ENCODE results near the gene RREB1. TPM values are rescaled to one million over a fixed set of nuclear protein-coding genes. Genes with fewer than 3 reads are reported as not detected.

RREB1 gene
- total RNA-seq, 1 donor from 2014 or later: 29.3 TPM

DNA sequence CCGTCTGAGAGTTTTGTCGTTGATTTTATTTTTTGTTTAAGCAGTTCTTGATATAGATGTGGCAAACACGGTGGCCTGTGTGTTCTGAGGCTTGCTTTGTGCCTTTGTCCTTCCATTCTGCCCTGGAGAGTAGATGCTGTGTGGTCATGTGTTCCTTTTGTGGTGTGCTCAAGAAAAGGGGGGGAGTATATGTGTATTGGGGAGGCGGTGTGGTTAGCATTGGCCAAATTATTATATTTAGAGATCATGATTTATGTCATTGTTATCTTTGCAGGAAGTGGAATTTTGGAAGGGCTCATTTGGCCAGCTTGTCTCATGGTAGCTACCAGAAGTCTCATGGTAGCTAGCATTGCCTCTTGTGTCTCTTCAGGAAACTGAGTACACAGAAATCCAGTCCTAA lies 16.4 kb downstream of the RREB1 start:
- DNase-seq (ENCODE audit: low read depth): no peak
- Histone ChIP-seq H3K4me3 (ENCODE audit: low read depth, low read length) (no peak overlapping the region), H3K27me3 (ENCODE audit: control insufficient read depth, insufficient read depth, low read length) (no peaks in the 10 kb centered on the region), H3K36me3 (ENCODE audit: control insufficient read depth, insufficient read depth, low read length) (no peaks in the 10 kb centered on the region)
- no peak for TF ChIP-seq CTCF (IDR thresholded peaks at IDR 0.05; ENCODE audit: insufficient read depth, low read length, poor library complexity, severe bottlenecking)

DNA sequence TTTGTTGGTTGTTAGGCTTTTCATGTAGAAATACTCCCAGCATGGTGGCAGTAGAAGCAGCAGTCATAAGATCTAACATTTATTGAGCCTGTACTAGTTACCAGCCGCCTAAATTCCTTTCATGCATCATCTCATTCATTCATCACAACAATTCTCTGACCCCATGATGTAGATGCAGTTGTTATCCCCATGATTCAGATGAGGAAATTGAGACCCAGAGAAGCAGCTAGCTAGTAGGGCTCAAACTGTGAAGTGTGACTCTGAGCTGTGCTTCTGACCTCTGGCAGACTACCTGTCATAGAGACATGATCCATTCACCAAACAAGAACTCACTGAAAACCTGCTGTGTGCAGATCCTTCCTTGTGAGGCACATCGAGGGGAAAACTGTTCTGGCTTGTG lies 16.9 kb downstream of the RREB1 start:
- DNase-seq (ENCODE audit: low read depth): no peak
- no peak for TF ChIP-seq CTCF (IDR thresholded peaks at IDR 0.05; ENCODE audit: insufficient read depth, low read length, poor library complexity, severe bottlenecking)
- Histone ChIP-seq H3K36me3 (ENCODE audit: control insufficient read depth, insufficient read depth, low read length) (no peaks in the 10 kb centered on the region), H3K4me3 (ENCODE audit: low read depth, low read length) (no peak overlapping the region), H3K27me3 (ENCODE audit: control insufficient read depth, insufficient read depth, low read length) (no peaks in the 10 kb centered on the region)

DNA sequence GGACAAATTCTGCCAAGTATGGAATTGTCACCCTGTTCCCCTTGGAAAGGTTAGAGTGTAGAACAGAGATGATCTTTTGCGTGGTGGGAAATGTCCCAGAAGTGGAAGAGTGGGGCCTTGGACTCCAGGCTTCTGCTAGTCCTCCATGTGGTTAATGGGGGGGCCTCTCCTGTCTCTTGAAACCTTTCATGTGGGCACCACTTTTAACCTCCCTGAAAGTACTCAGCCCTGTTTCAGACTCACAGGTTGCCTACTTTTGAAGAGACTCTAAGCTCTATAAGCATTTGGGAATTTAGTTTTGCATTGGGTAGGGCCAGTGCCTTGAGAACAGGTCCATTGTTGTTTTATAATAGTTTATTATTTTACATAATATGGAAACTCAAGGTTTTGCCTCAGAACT lies 17.5 kb downstream of the RREB1 start:
- DNase-seq (ENCODE audit: low read depth): no peak
- no peak for TF ChIP-seq CTCF (IDR thresholded peaks at IDR 0.05; ENCODE audit: insufficient read depth, low read length, poor library complexity, severe bottlenecking)
- no peak overlapping the region for H3K4me3 ChIP-seq (ENCODE audit: low read depth, low read length)
- H3K27me3 ChIP-seq (ENCODE audit: control insufficient read depth, insufficient read depth, low read length): no peaks in the 10 kb centered on the region
- no peaks in the 10 kb centered on the region for H3K36me3 ChIP-seq (ENCODE audit: control insufficient read depth, insufficient read depth, low read length)

DNA sequence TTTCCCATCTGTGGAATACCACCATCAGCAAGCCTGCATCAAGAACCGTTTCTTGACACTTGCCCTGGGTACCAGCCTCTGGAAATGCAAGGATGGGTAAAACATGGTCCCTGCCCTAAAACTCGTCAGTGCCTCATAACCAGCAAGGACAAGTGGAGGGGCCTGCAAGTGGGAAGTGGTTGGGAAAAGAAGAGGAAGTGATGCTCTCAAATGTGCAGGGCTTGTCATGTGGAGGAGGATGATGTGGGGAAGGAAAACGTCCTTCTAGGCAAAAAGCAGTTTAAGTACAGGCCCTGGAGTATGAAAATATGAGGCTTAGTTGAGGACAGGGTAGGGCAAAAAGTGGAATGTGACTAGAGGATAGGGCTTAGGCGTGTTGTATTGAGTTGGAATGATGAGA lies 19.0 kb downstream of the RREB1 start:
- no peak overlapping the region for H3K4me3 ChIP-seq (ENCODE audit: low read depth, low read length)
- H3K27me3 ChIP-seq (ENCODE audit: control insufficient read depth, insufficient read depth, low read length): no peaks in the 10 kb centered on the region
- H3K36me3 ChIP-seq (ENCODE audit: control insufficient read depth, insufficient read depth, low read length): no peaks in the 10 kb centered on the region
- DNase-seq (ENCODE audit: low read depth): no peak
- no peak for TF ChIP-seq CTCF (IDR thresholded peaks at IDR 0.05; ENCODE audit: insufficient read depth, low read length, poor library complexity, severe bottlenecking)

DNA sequence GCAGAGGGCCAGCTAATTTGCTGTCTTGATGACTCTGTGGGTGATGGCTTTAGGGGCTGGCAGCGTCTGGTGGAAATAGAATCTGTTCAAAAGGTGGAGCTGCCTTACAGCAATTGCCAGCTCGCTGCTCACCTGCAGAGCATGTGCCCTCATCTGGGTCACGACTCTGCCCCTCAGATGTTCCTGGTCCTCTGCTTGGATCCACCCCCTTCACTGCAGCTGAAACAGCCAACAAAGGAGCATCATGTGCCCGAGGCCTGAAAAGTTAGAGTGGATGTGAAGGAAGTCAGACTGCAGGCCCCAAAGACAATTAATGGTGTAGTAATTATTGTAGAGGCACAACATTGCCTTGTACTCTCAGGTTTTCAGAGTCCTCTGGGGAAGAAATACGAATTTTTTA lies 19.9 kb downstream of the RREB1 start:
- Histone ChIP-seq H3K27me3 (ENCODE audit: control insufficient read depth, insufficient read depth, low read length) (no peaks in the 10 kb centered on the region), H3K4me3 (ENCODE audit: low read depth, low read length) (no peak overlapping the region), H3K36me3 (ENCODE audit: control insufficient read depth, insufficient read depth, low read length) (no peaks in the 10 kb centered on the region)
- no peak for DNase-seq (ENCODE audit: low read depth)
- no peak for TF ChIP-seq CTCF (IDR thresholded peaks at IDR 0.05; ENCODE audit: insufficient read depth, low read length, poor library complexity, severe bottlenecking)

DNA sequence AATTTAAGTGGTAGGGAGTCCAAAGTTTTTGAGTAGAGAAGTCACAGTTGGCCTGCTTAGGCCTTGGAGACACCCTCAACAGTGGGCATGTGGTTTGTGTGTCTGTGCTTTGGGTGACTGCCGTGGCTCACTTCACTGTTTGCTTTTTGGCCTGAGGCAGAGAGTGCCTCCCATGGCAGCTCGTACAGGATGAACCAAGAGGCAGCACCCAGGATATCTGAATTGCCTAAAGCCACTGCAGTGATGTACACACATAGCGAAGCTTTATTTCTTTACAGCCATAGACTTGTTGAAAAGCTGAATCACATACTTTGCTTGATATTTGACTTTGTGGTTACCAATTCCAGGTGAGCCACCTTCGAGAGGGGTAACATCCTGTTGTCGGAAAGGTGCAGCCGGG lies 21.6 kb downstream of the RREB1 start:
- DNase-seq (ENCODE audit: low read depth): no peak
- Histone ChIP-seq H3K27me3 (ENCODE audit: control insufficient read depth, insufficient read depth, low read length) (no peaks in the 10 kb centered on the region), H3K4me3 (ENCODE audit: low read depth, low read length) (no peak overlapping the region), H3K36me3 (ENCODE audit: control insufficient read depth, insufficient read depth, low read length) (no peaks in the 10 kb centered on the region)
- no peak for TF ChIP-seq CTCF (IDR thresholded peaks at IDR 0.05; ENCODE audit: insufficient read depth, low read length, poor library complexity, severe bottlenecking)
